GM18867 (cell line): ENCODE measurements around the gene SLC6A1.

Source experiments
- ATAC-seq: cut with Tn5 transposase; IDR thresholded peaks from one replicate; pipeline ENCODE4 v1.9.1; 2021; ENCODE audit warnings: mild to moderate bottlenecking, moderate library complexity; ENCODE audit not compliant: unreplicated experiment

The SLC6A1 gene

GRCh38 chr3:11088831-11089230 is 96.3 kb downstream of the SLC6A1 start:
- no peak for ATAC-seq
